Ectodermal cell (in vitro differentiated cells): ENCODE measurements around the gene DCLK1.
A peak's percentile ranks its signal among the peaks of the same experiment; 100 is the strongest.

Experiments used
- H3K27ac ChIP-seq: 2 replicates; pipeline ENCODE4 v1.7.0; 2013; ENCODE audit warnings: mild to moderate bottlenecking, low read depth, low read length; ENCODE audit not compliant: insufficient read depth, poor library complexity, severe bottlenecking
- H3K27me3 ChIP-seq: 2 replicates; pipeline ENCODE4 v1.7.0; 2013; ENCODE audit warnings: mild to moderate bottlenecking, low read length; ENCODE audit not compliant: insufficient read depth, control insufficient read depth, poor library complexity, severe bottlenecking
- H3K36me3 ChIP-seq: one replicate; pipeline ENCODE4 v1.7.0; 2013; ENCODE audit warnings: low read length; ENCODE audit not compliant: control insufficient read depth, insufficient read depth
- H3K4me1 ChIP-seq: one replicate; pipeline ENCODE4 v1.7.0; 2013; ENCODE audit warnings: low read length; ENCODE audit not compliant: control insufficient read depth, insufficient read depth
- H3K4me3 ChIP-seq: 2 replicates; pipeline ENCODE4 v1.7.0; 2013; ENCODE audit warnings: low read depth, low read length, control low read depth; ENCODE audit not compliant: insufficient read depth
- H3K9me3 ChIP-seq: 2 replicates; pipeline ENCODE4 v1.7.0; 2013; ENCODE audit warnings: mild to moderate bottlenecking, low read length, moderate library complexity; ENCODE audit not compliant: control insufficient read depth
- WGBS, 2 experiments: methylation state at CpG; one replicate each; pipeline ENCODE4 v1.1.7; 2013; ENCODE audit warnings: missing lambda C conversion rate in 2 of 2; 5-methylcytosine and 5-hydroxymethylcytosine counted together

Gene DCLK1

DNA sequence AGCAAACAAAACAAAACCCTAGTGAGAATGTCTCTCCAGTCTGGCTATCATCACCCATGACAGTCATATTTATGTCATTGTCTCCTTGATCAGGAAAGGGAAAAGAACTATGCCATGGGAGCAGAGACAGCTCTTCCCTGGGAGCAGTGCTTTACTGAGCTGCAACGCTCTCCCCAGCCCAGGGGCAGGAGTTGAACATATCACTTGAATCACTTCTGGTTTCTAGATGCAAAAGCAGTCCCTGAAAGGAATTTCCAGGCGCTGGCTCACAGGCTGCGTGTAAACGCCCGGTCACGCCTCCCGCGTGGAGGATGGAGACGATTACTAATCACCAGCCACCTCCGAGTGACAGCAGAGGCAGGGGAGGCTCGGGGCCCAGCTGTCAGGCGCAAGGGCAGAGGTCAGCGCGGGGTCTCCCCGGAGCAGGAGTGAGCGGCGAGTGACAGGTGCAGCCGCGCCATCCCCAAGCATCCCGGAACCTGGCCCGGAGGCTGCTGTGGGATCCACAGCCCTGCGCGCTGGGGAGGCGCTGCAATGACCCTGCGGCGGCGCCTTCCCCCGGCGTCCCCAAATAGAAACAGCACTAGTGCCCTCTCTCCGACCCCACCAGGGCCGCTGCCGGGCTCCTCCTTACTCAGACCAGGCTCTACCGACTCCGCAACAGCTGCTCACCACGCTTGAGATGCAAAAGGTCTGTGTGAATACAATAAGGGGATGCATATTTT lies 23.5 kb upstream of the DCLK1 start:
- Histone ChIP-seq H3K4me3 (peak overlapping the region; percentile 26), H3K27ac (no peak overlapping the region), H3K9me3 (no peaks in the 10 kb centered on the region), H3K36me3 (no peaks in the 10 kb centered on the region), H3K27me3 (peaks cover 10% of the 10 kb centered on the region), H3K4me1 (peaks cover 8% of the 10 kb centered on the region)
- WGBS, 2 experiments, result 19 to 27% methylated on average over 35 of the region's 35 CpGs

DNA sequence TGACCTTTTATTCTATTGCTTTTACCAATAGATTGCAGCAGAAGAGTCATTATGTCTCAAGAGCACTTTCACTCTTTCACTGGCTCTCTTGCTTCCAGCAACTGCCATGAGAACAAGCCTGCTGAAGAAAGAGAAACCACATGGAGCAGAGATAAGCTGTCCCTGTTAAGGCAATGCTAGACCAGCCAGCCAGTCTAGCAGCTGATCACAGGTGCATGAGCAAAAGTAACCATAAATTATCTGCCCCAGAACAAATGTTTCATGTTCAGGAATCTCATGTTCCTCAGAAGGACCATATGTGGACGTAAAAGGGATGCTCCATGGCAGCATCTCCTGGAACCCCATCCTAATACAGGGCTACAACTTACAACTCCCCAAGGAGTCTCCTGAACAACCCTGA lies 20.4 kb upstream of the DCLK1 start:
- Histone ChIP-seq H3K4me1 (peaks cover 8% of the 10 kb centered on the region), H3K27me3 (peaks cover 10% of the 10 kb centered on the region), H3K27ac (no peak overlapping the region), H3K4me3 (no peak overlapping the region), H3K36me3 (no peaks in the 10 kb centered on the region), H3K9me3 (no peaks in the 10 kb centered on the region)
- WGBS, 2 experiments, result 87 to 93% methylated on average over 1 of the region's 1 CpG

GRCh38 chr13:36148446-36148845 lies 17.3 kb upstream of the DCLK1 start:
- Histone ChIP-seq H3K36me3 (no peaks in the 10 kb centered on the region), H3K27me3 (no peaks in the 10 kb centered on the region), H3K4me1 (no peaks in the 10 kb centered on the region), H3K4me3 (no peak overlapping the region), H3K27ac (no peak overlapping the region), H3K9me3 (no peaks in the 10 kb centered on the region)
- 83 to 100% methylated on average over 1 of the region's 1 CpG for WGBS, 2 experiments

- H3K27me3 ChIP-seq, result no peaks in the 10 kb centered on the region
- H3K4me3 ChIP-seq, result no peak overlapping the region
- WGBS, 2 experiments, result 92 to 96% methylated on average over 3 of the region's 3 CpGs
- H3K4me1 ChIP-seq, result no peaks in the 10 kb centered on the region
- no peaks in the 10 kb centered on the region for H3K36me3 ChIP-seq
- no peaks in the 10 kb centered on the region for H3K9me3 ChIP-seq
- H3K27ac ChIP-seq, result no peak overlapping the region
Observed at GRCh38 chr13:36147330-36147729, 16.1 kb upstream of the DCLK1 start.

GRCh38 chr13:36146511-36147269 lies 15.5 kb upstream of the DCLK1 start:
- Histone ChIP-seq H3K27me3 (no peaks in the 10 kb centered on the region), H3K9me3 (no peaks in the 10 kb centered on the region), H3K4me3 (no peak overlapping the region), H3K36me3 (no peaks in the 10 kb centered on the region), H3K4me1 (no peaks in the 10 kb centered on the region), H3K27ac (no peak overlapping the region)
- WGBS, 2 experiments, result 88 to 96% methylated on average over 4 of the region's 4 CpGs

- Histone ChIP-seq H3K36me3 (no peaks in the 10 kb centered on the region), H3K27ac (no peak overlapping the region), H3K4me1 (no peaks in the 10 kb centered on the region), H3K4me3 (no peak overlapping the region), H3K9me3 (no peaks in the 10 kb centered on the region), H3K27me3 (no peaks in the 10 kb centered on the region)
- 94% methylated on average over 2 of the region's 2 CpGs; no CpG with 5 or more reads in 1 of the 2 experiments for WGBS, 2 experiments
Observed at GRCh38 chr13:36143738-36144137, 12.6 kb upstream of the DCLK1 start.

DNA sequence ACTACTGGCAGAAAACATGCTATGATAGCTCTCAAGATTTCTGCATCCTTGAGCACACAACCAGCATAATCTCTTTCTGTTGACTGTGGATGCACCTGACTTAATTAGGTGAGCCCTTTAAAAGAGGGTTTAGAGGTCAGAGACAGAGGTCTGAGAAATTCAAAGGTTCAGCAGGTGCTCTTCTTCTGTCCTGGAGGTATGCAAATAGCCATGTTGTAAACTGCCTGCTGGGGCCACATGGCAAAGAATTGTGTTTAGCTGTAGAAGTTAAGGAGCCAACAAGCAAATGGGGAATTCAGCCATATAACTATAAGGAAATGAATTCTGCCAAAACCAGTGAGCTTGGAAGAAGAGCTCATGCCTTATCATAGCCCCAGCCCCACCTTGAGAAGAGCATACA lies 11.6 kb upstream of the DCLK1 start:
- H3K27me3 ChIP-seq, result no peaks in the 10 kb centered on the region
- H3K27ac ChIP-seq, result no peak overlapping the region
- H3K9me3 ChIP-seq, result no peaks in the 10 kb centered on the region
- H3K4me3 ChIP-seq, result no peak overlapping the region
- no peaks in the 10 kb centered on the region for H3K36me3 ChIP-seq
- no peaks in the 10 kb centered on the region for H3K4me1 ChIP-seq

DNA sequence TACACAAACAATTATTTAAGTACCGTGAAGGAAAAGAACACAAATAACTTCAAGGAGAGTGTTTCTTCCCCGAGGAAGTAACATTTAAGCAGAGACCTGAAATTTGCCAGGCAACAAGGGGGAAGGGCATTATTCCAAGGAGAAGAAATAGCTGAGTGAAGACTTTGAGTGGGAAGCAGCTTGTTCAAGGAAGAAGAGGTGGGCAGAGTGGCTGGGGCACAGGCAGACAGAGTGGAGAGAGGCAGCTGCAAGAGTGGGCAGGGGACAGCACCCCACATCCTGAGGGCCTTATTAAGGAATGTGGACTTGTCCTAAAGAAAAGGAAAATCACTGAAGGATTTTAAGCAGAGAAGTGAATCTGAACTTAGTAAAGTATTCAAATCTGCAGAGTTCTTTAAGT lies 4.7 kb upstream of the DCLK1 start:
- Histone ChIP-seq H3K9me3 (no peaks in the 10 kb centered on the region), H3K27me3 (peaks cover 20% of the 10 kb centered on the region), H3K36me3 (no peaks in the 10 kb centered on the region), H3K27ac (no peak overlapping the region), H3K4me3 (no peak overlapping the region), H3K4me1 (no peaks in the 10 kb centered on the region)
- 97 to 100% methylated on average over 2 of the region's 2 CpGs for WGBS, 2 experiments

DNA sequence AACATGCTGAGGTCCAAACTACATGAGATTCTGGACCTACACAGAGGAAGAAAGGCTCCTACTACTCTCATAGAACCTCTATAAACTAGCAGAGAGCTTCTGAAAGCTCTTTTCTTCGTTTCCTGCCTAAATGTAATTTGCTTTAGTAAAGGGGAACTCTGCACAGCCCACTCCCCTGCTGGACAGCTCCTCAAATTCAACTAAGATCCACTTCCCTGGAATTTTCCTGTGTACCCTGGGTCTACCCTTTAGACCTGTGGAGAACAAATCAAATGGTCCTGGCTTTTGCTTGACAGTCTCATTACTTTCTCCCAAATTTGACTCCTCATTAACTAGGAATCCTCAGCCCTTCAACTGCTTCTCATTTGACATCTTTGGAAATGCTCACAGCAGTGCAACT lies 3.5 kb upstream of the DCLK1 start:
- Histone ChIP-seq H3K27me3 (peaks cover 31% of the 10 kb centered on the region), H3K9me3 (no peaks in the 10 kb centered on the region), H3K4me1 (no peaks in the 10 kb centered on the region), H3K4me3 (no peak overlapping the region), H3K36me3 (no peaks in the 10 kb centered on the region), H3K27ac (no peak overlapping the region)
- 91 to 100% methylated on average over 1 of the region's 1 CpG for WGBS, 2 experiments

- 86 to 93% methylated on average over 4 to 5 of the region's 5 CpGs for WGBS, 2 experiments
- Histone ChIP-seq H3K4me1 (no peaks in the 10 kb centered on the region), H3K27ac (no peak overlapping the region), H3K4me3 (no peak overlapping the region), H3K9me3 (no peaks in the 10 kb centered on the region), H3K36me3 (no peaks in the 10 kb centered on the region), H3K27me3 (peaks cover 37% of the 10 kb centered on the region)
Observed at GRCh38 chr13:36133950-36134626, 2.9 kb upstream of the DCLK1 start.
